Measurements from ENCODE around the gene NEU3. TPM values are rescaled to one million over a fixed set of nuclear protein-coding genes. Genes with fewer than 3 reads are reported as not detected.

NEU3 gene, protein sequence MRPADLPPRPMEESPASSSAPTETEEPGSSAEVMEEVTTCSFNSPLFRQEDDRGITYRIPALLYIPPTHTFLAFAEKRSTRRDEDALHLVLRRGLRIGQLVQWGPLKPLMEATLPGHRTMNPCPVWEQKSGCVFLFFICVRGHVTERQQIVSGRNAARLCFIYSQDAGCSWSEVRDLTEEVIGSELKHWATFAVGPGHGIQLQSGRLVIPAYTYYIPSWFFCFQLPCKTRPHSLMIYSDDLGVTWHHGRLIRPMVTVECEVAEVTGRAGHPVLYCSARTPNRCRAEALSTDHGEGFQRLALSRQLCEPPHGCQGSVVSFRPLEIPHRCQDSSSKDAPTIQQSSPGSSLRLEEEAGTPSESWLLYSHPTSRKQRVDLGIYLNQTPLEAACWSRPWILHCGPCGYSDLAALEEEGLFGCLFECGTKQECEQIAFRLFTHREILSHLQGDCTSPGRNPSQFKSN
- total RNA-seq (2021) (9.9 and 11.8 TPM in 2 replicates), Bru-seq, nascent RNA (percentile 60 among the genes with signal in this experiment), BruChase-seq, experiment 1, labeled RNA remaining after a 2-hour chase (percentile 70 among the genes with signal in this experiment), BruChase-seq, experiment 2, labeled RNA remaining after a 6-hour chase (percentile 58 among the genes with signal in this experiment)
- long read RNA-seq, partial matches to known transcripts: 4 of 4 reads
- long read RNA-seq, other reads (novel, unspliced or antisense): 0 of 4 reads

DNA sequence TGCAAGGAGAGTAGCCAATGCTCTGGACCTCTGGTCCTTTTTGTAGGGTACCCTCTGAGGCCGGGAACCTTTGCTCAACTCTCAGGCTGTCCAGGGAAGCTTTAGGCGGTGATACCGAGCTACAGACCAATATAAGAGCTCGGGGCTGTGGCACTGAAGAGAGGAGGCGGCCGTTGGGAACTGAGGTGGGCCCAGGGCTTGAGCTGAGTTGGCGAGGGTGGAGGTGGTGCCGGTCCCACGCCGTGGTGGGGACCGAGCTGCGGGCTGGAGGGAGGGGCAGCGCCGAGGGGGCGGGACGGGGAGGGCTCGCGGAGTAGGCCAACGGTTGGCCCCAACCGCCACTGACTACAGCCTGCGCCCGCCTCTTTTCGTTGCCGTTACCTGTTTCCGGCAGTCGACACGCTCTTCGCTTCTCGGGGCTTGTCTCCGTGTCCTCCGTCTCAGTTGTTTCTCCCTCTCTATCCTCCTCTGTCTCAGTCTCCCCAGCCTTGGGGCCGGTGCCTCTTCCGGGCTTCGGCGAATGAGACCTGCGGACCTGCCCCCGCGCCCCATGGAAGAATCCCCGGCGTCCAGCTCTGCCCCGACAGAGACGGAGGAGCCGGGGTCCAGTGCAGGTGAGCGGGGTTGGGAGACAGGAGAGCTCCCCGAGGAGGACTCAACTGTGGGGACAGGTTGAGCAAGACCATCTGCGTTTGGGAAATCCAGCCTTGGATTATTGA is at the start of gene NEU3:
Gene NEU3, plus strand, starts transcription at position 393 of the 719 bp plus-strand sequence. Its CDS starts 128 bp downstream, at position 521.
- TF ChIP-seq EZH2 (IDR thresholded peaks at IDR 0.05; ENCODE audit: low read depth): no peak
- TF ChIP-seq CTCF (conservative IDR thresholded peaks at IDR 0.05): no peak
- intact Hi-C loops (cut with micrococcal nuclease; ENCODE audit: unreplicated experiment): loop anchor here (5.0 kb wide), 1 partner anchor 36 kb away; no protein-coding TSS in a partner anchor
- BruUV-seq (replicated peaks): TSS peak; percentile 47

DNA sequence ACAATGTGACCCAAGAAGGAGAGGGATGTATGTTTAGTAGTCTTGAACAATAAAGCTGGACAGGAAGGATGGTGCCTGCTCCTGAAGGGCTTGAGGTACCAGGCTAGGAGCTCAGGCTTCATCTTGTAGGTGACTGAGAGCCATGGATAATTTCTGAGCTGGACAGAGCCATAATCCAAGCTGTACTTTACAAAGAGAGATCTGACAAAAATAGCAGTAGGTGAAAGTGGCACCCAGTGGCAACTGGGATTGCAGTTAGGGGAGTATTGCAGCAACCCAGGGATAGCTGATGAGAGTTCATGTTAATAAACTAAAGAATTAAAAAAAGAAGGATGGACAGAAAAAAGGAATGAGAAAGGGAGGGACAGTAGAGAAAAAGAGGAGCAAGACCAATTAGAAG is 47.2 kb upstream of the NEU3 start:
- Histone ChIP-seq H3K4me3 (no peak overlapping the region), H3K4me2 (no peak overlapping the region), H3K79me2 (ENCODE audit: low read depth) (no peaks in the 10 kb centered on the region; the same call in 1 of the 2 replicates), H3F3A (ENCODE audit: insufficient read depth, low read depth) (no peaks in the 10 kb centered on the region), H3K9me2 (ENCODE audit: insufficient read depth) (no peaks in the 10 kb centered on the region), H3K27me3 (ENCODE audit: insufficient read depth, low read depth) (no peaks in the 10 kb centered on the region), H3K36me3 (ENCODE audit: low read depth) (no peaks in the 10 kb centered on the region; the same call in 1 of the 2 replicates), H3K27ac (no peak overlapping the region), H3K4me1 (replicated peaks; ENCODE audit: insufficient read depth) (no peaks in the 10 kb centered on the region), H4K20me1 (ENCODE audit: insufficient read depth) (no peaks in the 10 kb centered on the region), H3K9me3 (ENCODE audit: insufficient read depth, low read depth) (no peaks in the 10 kb centered on the region), H2AFZ (no peak overlapping the region)
- ChIA-PET POLR2A (ENCODE audit: unreplicated experiment) (no interaction called here), CTCF (no interaction called here)
- TF ChIP-seq CTCF (conservative IDR thresholded peaks at IDR 0.05) (no peak), EZH2 (IDR thresholded peaks at IDR 0.05; ENCODE audit: low read depth) (no peak)
- no TSS peak for BruUV-seq (replicated peaks)
- intact Hi-C loops (cut with micrococcal nuclease; ENCODE audit: unreplicated experiment): no loop called here
- DNase-seq: no peak

More for the DNA sequence above, at the start of gene NEU3:
- Histone ChIP-seq H3K27ac (0 out of 2 replicates have a peak within 1 kb of the TSS, but pooled peaks have one; percentile 30), H3K4me1 (replicated peaks; ENCODE audit: insufficient read depth) (peaks cover 9% of the 10 kb centered on the region), H3K79me2 (ENCODE audit: low read depth) (peaks cover 18% of the 10 kb centered on the region; the same call in 1 of the 2 replicates), H3F3A (ENCODE audit: insufficient read depth, low read depth) (peaks cover 18% of the 10 kb centered on the region; the same call in 1 of the 2 replicates), H3K9me3 (ENCODE audit: insufficient read depth, low read depth) (no peaks in the 10 kb centered on the region), H3K4me3 (peak within 1 kb of the TSS; percentile 77), H4K20me1 (ENCODE audit: insufficient read depth) (no peaks in the 10 kb centered on the region), H3K9me2 (ENCODE audit: insufficient read depth) (no peaks in the 10 kb centered on the region), H3K36me3 (ENCODE audit: low read depth) (no peaks in the 10 kb centered on the region), H2AFZ (peak within 1 kb of the TSS; percentile 99), H3K4me2 (peak within 1 kb of the TSS; percentile 84), H3K27me3 (ENCODE audit: insufficient read depth, low read depth) (no peaks in the 10 kb centered on the region)
- DNase-seq: peak; percentile 75 to 81
- CTCF ChIA-PET: interaction anchor here (0.6 to 1.1 kb wide), 3 partner anchors 51 to 259 kb away, joined by 3 to 9 read pairs (median 3); no protein-coding TSS in a partner anchor
- POLR2A ChIA-PET (ENCODE audit: unreplicated experiment): interaction anchor here (0.5 to 0.6 kb wide), 4 partner anchors 356 to 1905 kb away, joined by 3 to 16 read pairs (median 6); no protein-coding TSS in a partner anchor

Measured in PC-9 (cell line).